GM18873 (cell line): ENCODE measurements around the gene ABL2.
"Not testable (repeated sequence)": the region's sequence is repeated elsewhere in the genome, so short reads cannot be mapped to it uniquely, and the experiment has no call there.

Experiments used
- ATAC-seq: cut with Tn5 transposase; IDR thresholded peaks from one replicate; pipeline ENCODE4 v1.9.1; 2021; ENCODE audit warnings: mild to moderate bottlenecking, moderate library complexity, moderate number of reproducible peaks; ENCODE audit not compliant: unreplicated experiment, low FRiP score

Gene ABL2

DNA sequence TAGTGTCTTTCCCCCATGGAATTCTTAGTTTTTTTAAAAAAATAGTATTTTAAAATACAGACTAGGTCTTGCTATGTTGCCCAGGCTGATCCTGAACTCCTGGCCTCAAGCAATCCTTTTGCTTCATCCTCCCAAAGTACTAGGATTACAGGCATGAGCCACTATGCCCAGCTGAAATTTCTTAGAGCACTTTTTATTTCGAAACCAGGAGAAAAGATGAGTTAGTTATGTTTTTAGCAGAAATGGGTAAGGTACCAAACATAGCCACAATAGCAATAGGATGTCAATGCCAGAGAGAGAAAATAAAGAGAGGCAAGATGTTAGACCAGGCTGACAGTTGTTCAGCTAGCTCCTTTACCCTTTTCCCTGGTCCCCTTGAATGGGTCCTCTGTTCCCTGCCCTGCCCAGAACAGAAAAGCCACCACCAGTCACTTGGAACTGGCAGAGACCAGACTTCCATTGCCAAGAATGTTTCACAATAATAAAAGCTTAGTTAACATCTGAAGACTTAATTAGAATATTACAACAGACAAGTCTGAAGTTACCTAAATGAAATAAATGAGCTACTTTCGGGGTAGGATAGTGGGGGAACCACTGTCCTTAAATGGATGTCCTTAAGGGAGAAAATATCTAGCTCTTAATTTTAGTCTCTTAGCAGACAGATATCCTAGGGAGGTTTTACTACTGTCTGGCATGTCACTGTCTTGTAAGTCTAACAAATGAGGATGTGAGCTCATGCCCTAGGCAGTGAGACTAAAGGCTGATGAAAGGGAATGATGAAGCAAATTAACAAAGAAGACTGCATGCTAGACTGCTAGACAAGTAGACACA lies 54.3 kb downstream of the ABL2 start:
- no peak for ATAC-seq

DNA sequence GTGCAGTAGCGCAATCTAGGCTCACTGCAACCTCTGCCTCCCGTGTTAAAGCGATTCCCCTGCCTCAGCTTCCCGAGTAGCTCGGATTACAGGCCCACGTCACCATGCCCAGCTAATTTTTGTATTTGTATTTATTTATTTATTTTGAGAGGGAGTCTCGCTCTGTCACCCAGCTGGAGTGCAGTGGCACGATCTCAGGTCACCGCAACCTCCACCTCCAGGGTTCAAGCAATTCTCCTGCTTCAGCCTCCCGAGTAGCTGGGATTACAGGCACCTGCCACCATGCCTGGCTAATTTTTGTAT lies 59.1 kb downstream of the ABL2 start:
- not testable (repeated sequence) for ATAC-seq

DNA sequence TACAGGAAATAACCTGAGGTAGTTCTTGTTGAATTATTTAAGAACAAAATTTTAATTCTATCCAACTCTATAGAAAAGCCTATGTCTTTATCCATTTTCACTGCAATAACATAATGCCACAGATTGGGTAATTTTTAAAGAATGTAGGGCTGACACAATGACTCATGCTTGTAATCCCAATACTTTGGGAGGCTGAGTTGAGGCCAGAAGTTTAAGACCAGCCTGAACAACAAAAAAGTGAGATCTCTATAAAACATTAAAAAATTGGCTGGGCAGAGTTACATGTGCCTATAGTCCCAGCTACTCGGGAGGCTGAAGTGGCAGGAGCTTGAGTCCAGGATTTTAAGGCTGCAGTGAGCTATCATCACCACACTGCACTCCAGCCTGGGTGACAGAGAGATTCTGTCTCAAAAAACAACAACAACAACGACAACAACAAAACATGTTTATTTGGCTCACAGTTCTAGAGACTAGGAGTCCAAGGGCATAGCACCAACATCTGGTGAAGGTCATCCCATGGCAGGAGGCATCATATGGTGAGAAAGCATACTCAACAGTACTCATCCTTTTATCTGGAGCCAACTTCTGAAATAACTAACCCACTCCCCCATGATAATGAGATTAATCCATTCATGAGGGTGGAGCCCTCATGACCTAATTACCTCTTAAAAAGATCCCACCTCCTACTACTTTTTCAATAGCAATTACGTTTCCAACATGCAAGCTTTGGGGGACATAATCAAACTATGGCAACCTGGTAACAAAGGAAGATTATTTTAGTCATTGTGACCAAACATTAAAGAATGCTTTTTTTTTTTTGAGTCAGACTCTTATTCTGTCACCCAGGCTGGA lies 59.6 kb downstream of the ABL2 start:
- ATAC-seq, result no peak

DNA sequence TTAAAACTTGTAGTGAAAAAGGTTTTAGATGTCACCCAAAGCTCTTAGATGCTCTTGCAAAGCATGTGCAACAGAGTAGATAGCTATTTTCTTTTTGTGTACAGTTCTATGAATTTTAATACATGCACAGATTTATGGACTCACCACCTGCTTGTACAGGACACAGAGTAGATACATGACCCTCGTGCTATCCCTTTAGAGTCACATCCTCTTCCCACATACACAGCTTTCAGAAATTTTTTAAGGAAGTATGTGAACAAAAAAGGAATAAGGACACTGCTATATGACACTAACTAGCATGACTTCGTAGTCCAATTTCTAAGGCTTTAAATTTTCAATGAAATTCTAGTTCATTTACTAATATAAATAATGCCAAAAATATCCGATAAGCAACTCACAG lies 60.9 kb downstream of the ABL2 start:
- ATAC-seq, result no peak

DNA sequence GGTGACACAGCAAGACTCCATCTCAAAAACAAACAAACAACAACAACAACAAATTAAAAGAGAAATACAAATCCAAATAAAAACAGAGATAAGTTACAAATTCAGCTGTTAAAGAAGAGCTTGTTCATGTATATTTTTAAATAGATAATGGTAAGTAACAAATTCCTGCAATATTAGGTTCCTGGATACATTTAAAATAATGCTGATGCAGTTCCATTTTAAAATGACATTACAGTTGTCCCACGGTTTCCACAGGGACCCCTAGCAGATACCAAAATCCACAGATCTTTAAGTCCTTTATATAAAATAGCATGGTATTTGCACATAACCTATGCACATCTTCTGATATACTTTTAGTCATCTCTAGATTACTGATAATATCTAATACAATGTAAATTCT lies 61.5 kb downstream of the ABL2 start:
- ATAC-seq, result no peak

DNA sequence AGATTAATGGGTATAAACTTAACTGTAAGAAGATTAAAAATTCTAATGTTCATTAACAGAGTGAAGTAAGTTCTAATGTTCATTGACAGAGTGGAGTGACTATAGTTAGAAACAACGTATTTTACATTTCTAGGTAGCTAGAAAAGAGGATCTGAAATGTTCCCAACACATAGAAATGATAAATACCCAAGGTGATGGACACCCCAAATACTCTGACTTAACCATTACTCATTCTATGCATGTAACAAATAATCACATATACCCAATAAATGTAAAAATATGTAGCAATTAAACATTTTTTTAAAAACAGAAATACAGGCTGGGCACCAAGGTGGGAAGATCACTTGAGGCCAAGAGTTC lies 62.1 kb downstream of the ABL2 start:
- ATAC-seq, result no peak

DNA sequence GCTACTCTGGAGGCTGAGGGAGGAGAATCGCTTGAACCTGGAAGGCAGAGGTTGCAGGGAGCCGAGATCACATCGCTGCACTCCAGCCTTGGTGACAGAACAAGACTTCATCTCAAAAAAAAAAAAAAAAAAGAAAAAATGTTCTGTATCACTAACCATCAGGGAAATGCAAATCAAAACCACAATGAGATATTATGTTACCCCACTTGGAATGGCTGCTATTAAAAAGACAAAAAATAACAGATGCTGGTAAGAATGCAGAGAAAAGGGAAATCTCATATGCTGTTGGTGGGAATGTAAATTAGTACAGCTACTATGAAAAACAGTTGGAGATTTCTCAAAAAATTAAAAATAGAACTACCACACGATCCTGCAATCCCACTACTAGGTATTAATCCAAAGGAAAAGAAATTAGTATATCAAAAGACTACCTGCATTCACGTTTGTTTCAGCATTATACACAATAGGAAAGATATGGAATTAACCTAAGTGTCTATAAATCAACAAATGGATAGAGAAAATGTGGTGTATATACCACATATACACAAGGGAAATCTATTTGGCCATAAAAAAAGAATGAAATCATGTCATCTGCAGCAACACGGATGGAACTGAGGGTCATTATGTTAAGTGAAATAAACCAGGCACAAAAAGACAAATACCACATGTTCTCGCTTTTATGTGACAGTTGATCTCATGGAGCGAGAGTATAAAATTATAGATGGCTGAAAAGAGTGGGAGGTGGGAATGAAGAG lies 62.6 kb downstream of the ABL2 start:
- ATAC-seq, result no peak

DNA sequence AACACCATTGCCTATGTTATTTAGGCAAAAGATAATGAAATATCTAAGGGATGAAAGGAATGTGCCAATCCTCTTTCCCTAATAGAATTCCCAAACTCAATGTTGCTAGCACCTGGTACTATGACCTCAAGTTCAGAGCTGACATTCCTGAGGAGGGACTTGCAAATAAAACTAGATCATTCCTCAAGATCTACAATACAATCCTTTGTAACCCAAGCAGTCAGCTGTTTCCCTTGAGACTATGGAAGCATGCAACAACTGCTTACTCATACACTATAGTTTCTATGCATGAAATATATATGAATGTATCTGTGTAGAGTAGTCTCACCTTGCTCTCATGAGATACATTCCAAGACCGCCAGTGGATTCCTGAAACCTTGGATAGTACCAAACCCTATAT lies 65.0 kb downstream of the ABL2 start:
- no peak for ATAC-seq

DNA sequence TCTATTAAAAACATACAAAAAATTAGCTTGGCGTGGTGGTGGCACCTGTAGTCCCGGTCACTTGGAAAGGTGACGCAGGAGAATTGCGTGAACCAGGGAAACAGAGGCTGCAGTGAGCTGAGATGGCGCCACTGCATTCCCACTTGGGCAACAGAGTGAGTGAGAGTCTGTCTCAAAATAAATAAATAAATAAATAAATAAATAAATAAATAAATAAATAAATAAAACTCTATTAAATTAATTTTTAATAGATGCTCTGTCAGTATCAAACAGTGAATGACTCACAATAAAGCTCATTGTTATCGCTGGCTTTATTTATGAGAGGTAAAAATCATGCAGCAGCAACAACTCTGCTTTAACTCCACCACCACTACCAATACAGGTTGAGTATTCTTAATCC lies 72.8 kb downstream of the ABL2 start:
- ATAC-seq, result no peak

DNA sequence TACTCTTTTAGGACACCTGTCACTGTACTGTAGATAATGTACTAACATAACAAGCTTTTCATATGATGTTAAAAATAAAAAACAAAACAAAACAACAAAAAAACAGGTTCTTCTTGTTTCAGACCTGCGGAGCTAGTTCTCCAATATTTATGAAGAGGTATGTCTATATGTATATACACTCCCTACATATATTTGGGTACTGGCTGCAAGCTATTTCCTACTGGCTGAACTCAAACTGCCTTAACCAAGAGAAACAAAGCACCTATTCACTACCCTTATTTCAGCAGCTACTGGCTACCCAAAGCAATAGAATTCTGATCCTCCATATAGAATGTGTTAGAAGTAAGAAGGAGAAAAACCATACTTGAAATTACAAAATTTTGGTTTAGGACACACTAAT lies 73.5 kb downstream of the ABL2 start:
- ATAC-seq, result no peak

DNA sequence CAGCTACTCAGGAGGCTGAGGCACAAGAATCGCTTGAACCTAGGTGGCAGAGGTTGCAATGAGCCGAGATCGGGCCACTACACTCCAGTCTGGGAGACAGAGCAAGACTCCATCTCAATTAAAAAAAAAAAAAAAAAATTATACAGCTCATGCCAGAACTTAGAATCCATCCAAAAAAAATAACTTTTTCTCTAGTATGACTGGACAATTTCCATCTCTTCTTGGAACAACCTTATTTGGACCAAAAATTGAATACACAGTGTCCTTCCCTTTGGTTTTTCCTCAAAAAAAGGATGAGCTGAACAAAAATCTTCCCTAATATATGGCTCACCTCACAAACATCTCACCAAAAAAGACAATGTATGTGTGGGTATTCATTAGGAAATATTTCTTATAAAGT lies 73.9 kb downstream of the ABL2 start:
- ATAC-seq, result no peak

DNA sequence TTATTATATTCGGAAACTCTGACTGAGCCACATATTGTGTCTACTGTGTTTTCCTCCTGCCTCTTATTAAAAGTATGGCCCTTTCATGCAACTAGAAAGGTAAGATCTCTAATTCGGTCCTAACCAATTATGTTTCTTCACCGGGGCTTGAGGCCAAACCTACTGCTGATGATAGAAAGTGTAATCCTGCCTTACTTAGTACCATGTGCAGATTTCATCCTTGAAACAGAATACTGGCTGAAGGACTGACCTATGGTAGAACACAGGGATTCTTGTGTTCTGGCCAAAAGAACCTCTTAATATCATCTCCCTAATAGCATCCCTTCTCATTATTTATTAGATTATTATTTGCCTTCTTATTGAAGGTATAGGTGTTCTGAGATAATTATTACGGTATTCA lies 75.0 kb downstream of the ABL2 start:
- ATAC-seq, result no peak

DNA sequence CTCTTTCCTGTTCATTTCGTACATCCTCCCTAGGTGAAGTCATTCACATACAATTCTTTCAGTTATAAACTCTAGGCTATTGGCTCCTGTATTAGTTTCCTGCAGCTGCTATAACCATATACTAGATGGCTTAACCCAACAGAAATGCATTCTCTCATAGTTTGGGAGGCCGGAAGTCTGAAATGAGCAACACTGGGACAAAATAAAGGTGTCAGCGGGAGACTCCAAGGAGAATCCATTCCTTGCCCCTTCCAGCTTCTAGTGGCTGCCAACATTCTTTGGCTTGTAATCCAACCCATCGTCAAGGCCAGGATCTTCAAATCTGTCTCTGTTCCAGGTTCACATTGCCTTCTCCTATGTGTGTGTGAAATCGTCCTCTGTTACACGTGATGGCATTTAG lies 76.3 kb downstream of the ABL2 start:
- ATAC-seq, result no peak

DNA sequence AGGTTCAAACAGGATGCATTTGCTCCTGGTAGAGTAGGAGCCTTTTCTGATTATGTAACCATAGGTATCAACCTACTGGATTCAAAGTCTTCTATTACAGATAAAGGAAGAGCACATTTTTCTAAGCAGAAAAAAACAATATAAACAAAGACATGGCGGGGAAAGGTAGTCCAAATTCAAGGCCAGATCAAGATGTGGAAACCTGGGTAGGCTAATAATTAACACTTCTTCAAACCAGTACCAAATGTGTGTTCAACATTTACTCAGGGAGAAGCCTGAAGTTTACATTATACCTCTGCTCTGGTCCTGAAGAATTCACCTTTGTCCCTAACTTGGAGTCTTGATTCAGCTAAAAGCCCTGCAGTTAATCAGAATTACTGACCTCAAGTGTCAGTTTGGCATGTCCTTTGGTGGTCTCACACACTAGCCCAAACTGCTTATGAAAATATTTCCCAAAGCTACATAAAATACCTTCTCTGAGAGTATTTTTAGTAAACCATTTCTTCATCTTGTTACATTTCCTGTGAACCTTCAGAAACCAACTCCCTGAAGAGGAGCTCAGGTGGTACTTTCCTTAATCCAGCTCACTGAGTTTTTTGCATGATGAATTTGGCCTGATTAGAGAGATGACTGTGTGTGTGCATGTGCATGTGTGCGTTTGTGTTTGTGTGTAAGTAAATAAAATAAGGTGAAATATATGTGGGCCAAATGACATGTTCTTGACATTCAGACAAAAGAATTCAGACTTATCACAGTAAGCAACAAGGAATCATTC lies 77.4 kb downstream of the ABL2 start:
- no peak for ATAC-seq

DNA sequence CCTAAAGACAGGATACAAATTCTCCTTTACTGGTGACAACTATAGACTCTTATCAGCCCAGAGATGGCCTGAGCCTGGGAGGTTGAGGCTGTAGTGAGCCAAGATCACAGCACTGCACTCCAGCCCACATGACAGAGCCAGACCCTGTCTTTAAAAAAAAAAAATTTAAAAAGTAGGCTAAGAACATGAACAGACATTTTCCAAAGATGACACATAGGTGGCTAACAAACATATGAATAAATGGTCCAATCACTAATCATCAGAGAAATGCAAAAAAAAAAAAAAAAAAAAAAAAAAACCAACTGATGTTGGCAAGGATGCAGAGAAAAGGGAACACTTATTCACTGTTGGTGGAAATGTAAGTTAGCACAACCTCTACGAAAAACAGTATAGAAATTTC lies 82.6 kb downstream of the ABL2 start:
- ATAC-seq, result no peak

DNA sequence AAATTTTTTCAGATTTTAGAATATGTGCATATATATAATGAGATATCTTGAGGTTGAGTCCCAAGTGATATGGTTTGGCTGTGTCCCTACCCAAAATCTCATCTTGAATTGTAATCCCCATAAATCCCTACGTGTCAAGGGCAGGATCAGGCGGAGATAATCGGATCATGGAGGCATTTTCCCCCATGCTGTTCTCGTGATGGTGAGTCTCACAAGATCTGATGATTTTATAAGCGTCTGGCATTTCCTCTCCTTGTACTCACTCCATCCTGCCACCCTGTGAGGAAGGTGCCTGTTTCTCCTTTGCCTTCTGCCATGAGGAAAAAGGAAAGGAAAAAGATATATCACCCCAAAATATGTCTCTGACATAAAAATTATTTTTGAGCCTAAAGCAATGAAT lies 83.0 kb downstream of the ABL2 start:
- no peak for ATAC-seq

DNA sequence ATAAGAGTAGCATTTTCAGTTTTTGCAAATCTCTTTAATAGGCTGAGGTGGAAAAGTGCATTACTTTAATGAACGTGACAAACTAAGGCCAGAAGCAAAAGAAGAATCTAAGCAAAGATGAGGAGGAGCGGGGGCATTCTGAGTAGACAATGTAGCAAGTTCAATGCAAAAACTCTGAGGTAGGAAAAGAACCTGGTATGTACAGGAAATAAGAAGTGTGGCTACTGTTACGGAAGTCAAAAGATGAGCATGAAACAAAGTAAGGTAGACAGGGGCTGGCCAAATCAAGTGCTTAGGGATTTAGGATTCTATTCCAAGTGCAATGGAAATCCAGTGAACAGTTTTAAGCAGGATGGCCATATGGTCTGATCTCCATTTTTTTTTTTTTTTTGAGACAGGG lies 84.0 kb downstream of the ABL2 start:
- no peak for ATAC-seq

DNA sequence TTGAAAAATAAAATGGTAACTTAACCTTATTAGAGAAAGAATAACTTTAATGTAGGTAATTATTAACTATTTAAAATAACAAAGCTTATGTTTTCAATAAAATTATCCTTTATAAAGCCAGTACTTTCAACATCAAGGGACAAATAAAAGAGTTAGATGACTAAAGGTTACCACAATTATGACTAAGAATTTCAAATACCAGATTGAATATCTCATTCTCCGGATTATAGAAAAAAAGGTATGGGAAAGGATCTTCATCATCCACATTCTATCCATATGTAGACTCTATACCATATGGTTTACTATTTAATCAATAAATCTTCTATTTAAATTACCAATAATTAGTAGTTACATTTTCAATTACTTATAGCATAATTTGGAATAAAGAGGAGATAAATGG lies 84.9 kb downstream of the ABL2 start:
- ATAC-seq, result no peak

DNA sequence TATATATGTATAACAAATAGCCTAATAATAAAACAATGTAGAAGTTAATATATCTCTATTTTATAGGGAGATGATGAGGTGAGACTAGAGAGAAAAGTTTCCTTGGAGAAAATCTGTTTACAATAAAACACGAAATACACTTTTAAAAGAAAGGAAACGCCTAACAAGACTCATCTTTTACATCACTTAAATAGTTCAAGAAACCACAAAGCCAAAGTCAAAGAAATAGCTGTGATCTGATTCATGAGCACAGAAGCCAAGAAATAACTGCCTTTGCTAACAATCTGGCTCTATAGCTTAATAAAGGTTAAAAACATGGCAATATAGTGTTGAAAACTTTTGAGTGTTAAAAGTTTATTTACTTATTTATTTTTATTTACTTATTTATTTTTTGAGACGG lies 86.2 kb downstream of the ABL2 start:
- no peak for ATAC-seq

DNA sequence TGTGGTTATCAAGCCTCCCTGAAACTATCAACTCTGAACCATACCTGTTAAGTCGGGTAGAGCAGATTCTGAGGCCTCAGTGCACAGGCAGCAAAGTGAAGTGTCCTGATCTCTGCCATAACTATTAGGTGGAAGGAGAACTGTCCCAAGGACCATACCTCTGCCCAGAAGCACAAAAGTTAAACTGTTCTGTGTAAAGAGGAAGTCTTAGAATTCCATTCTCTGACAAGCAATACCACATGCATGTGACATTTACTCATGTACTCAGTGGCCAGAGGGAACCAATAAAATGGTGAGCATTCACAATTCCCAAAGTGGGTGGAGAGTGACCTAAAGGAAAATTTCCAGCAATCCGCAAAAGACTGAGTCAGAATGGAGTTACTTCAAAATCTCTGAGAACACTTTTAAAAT lies 86.6 kb downstream of the ABL2 start:
- ATAC-seq, result no peak
